PC-3 (cell line): ENCODE measurements around the gene YLPM1. TPM values are rescaled to one million over a fixed set of nuclear protein-coding genes. Genes with fewer than 3 reads are reported as not detected.

Source experiments
- ATAC-seq: fragments of 200-7000 bp; cut with Tn5 transposase; 2 replicates; pipeline ENCODE4 v1.9.1; 2020; ENCODE audit warnings: mild to moderate bottlenecking, moderate library complexity
- BruUV-seq: library from RNA; stranded (reverse); fragments of 400-500 nt; replicated peaks from 2 replicates; lab custom pipeline; 2021; lab: Mats Ljungman, UMichigan
- CTCF ChIA-PET: fragments of 300-600 bp; sonication (Branson Sonifier 250); formaldehyde crosslinking; loops from one replicate; lab custom pipeline; 2022; ENCODE audit warnings: antibody characterized with exemption; lab: Charles Lee
- POLR2A ChIA-PET: fragments of 300-600 bp; sonication (Branson Sonifier 250); formaldehyde crosslinking; loops from one replicate; lab custom pipeline; 2022; ENCODE audit warnings: antibody characterized with exemption; ENCODE audit not compliant: unreplicated experiment; lab: Charles Lee
- DNase-seq: peaks from one replicate; pipeline ENCODE4 v3.0.0-alpha.2; 2015
- H2AFZ ChIP-seq: fragments of 300-600 bp; sonication (generic); 2 replicates; pipeline ENCODE4 v1.6.0; 2016; ENCODE audit warnings: antibody characterized with exemption, low read length
- H3F3A ChIP-seq: fragments of 300-600 bp; sonication (generic); one replicate; pipeline ENCODE4 v1.6.0; 2017; ENCODE audit warnings: antibody characterized with exemption, low read length, control low read depth, mild to moderate bottlenecking; ENCODE audit not compliant: unreplicated experiment
- H3K27ac ChIP-seq: fragments of 300-600 bp; sonication (generic); 2 replicates; pipeline ENCODE4 v1.5.1; 2016; ENCODE audit warnings: mild to moderate bottlenecking, low read length
- H3K27me3 ChIP-seq: fragments of 300-600 bp; sonication (generic); 2 replicates; pipeline ENCODE4 v1.6.1; 2016; ENCODE audit warnings: low read length, mixed read lengths
- H3K36me3 ChIP-seq: fragments of 300-600 bp; sonication (generic); 2 replicates; pipeline ENCODE4 v1.6.1; 2016; ENCODE audit warnings: low read depth, mixed run types, low read length, mixed read lengths
- H3K4me1 ChIP-seq: fragments of 300-600 bp; sonication (generic); 2 replicates; pipeline ENCODE4 v1.5.1; 2016; ENCODE audit warnings: low read length; ENCODE audit not compliant: insufficient read depth
- H3K4me2 ChIP-seq: fragments of 300-600 bp; sonication (generic); 2 replicates; pipeline ENCODE4 v1.6.0; 2016; ENCODE audit warnings: low read length
- H3K4me3 ChIP-seq: fragments of 300-600 bp; sonication (generic); 2 replicates; pipeline ENCODE4 v1.5.1; 2016; ENCODE audit warnings: mild to moderate bottlenecking, low read length, mixed read lengths
- H3K79me2 ChIP-seq: fragments of 300-600 bp; sonication (generic); 2 replicates; pipeline ENCODE4 v1.6.1; 2017; ENCODE audit warnings: low read length, mixed read lengths
- H3K9ac ChIP-seq: fragments of 300-600 bp; sonication (generic); 2 replicates; pipeline ENCODE4 v1.6.0; 2016; ENCODE audit warnings: mild to moderate bottlenecking, low read length
- H3K9me2 ChIP-seq: fragments of 300-600 bp; sonication (generic); replicated peaks from 2 replicates; pipeline ENCODE4 v1.6.1; 2016; ENCODE audit warnings: mixed run types, low read length, mixed read lengths
- H3K9me3 ChIP-seq: fragments of 300-600 bp; sonication (generic); 2 replicates; pipeline ENCODE4 v1.6.1; 2016; ENCODE audit warnings: low read length, mixed read lengths
- H4K20me1 ChIP-seq: fragments of 300-600 bp; sonication (generic); 2 replicates; pipeline ENCODE4 v1.6.1; 2016; ENCODE audit warnings: low read length, mixed read lengths
- EZH2 ChIP-seq: fragments of 300-600 bp; sonication (generic); IDR thresholded peaks from one replicate; pipeline ENCODE4 v1.6.1; 2017; ENCODE audit warnings: antibody characterized with exemption, mild to moderate bottlenecking, low read length; ENCODE audit not compliant: unreplicated experiment
- EZH2phosphoT487 ChIP-seq: fragments of 300-600 bp; sonication (generic); IDR thresholded peaks from 2 replicates; pipeline ENCODE4 v1.6.1; 2018; ENCODE audit warnings: mild to moderate bottlenecking, antibody characterized with exemption, low read length, borderline replicate concordance
- intact Hi-C: fragments of 100-400 bp; cut with micrococcal nuclease; formaldehyde crosslinking; loops from 2 replicates; pipeline ENCODE4 v1.9.0; 2023
- total RNA-seq: library from RNA; depleted of rRNA; stranded (reverse); fragments of >200 nt; gene quantifications from 2 replicates; pipeline ENCODE4 v1.2.3, GENCODE V29; 2014
- TF ChIP-seq, protein P1 (sequence below): fragments of 300-600 bp; sonication (generic); conservative IDR thresholded peaks from 2 replicates; pipeline ENCODE4 v1.5.1; 2017; ENCODE audit warnings: antibody characterized with exemption, low read depth, mild to moderate bottlenecking, low read length

YLPM1 gene
- total RNA-seq, 1 experiment from 2014 or later, result 25.1 TPM

DNA sequence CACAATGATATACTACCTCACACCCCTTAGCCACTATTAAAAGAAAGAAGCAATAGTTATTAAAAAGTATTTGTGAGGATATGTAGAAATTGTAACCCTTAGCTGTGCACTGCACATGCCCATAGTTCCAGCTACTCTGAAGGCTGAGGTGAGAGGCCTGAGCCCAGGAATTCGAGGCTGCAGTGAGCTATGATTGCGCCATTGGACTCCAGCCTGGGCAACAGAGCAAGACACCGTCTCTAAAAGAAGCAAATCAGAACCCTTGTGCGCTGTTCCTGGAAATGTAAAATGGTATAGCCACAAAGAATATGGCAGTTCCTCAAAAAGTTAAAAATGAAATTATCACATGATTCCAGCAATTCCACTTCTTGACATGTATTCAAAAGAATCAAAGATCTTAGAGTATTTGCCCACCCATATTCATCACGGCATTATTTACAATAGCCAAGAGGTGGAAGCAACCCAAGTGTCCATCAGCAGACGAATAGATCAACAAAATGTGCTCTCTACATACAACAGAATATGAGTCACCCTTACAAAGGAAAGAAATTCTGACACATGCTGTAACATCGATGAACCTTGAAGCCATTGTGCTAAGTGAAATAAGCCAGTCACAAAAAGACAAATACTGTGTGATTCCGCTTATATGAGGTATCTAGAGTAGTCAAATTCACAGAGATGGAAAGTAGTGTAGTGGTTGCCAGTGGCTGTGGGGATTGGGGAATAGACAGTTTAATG, 23.7 kb upstream of the YLPM1 start:
- CTCF ChIA-PET, result no interaction called here

DNA sequence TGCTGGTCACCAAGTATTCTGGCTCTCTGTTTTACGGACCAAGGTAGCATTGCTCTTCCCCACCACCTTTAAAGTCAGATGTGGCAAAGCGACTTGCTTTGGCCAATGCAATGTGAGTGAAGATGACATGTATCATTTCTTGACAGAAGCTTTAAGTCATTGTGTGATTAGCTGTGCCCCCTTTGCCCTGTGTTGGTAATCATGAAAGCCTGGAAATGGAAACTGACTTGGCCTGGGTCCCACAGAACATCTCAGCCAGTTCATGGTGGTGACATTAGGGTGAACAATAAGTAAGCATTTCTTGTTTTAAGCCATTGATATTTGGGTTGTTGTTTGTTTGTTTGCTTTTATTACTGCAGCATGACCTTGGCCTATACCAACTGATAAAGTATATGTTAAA, 15.9 kb upstream of the YLPM1 start:
- Histone ChIP-seq H3K79me2 (no peaks in the 10 kb centered on the region), H3F3A (no peaks in the 10 kb centered on the region), H3K9me2 (no peaks in the 10 kb centered on the region), H3K4me2 (no peak overlapping the region), H3K27me3 (no peaks in the 10 kb centered on the region), H3K9ac (no peak overlapping the region), H3K27ac (no peak overlapping the region), H3K9me3 (no peaks in the 10 kb centered on the region), H4K20me1 (no peaks in the 10 kb centered on the region), H3K4me1 (no peaks in the 10 kb centered on the region), H2AFZ (no peak overlapping the region), H3K36me3 (no peaks in the 10 kb centered on the region), H3K4me3 (no peak overlapping the region)
- BruUV-seq, result no TSS peak
- CTCF ChIA-PET, result no interaction called here
- DNase-seq (no peak), ATAC-seq (no peak)
- no peak for TF ChIP-seq EZH2phosphoT487
- TF ChIP-seq EZH2, result no peak
- TF ChIP-seq, protein P1, sequence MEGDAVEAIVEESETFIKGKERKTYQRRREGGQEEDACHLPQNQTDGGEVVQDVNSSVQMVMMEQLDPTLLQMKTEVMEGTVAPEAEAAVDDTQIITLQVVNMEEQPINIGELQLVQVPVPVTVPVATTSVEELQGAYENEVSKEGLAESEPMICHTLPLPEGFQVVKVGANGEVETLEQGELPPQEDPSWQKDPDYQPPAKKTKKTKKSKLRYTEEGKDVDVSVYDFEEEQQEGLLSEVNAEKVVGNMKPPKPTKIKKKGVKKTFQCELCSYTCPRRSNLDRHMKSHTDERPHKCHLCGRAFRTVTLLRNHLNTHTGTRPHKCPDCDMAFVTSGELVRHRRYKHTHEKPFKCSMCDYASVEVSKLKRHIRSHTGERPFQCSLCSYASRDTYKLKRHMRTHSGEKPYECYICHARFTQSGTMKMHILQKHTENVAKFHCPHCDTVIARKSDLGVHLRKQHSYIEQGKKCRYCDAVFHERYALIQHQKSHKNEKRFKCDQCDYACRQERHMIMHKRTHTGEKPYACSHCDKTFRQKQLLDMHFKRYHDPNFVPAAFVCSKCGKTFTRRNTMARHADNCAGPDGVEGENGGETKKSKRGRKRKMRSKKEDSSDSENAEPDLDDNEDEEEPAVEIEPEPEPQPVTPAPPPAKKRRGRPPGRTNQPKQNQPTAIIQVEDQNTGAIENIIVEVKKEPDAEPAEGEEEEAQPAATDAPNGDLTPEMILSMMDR, result no peak
- intact Hi-C loops, result no loop called here
- POLR2A ChIA-PET, result no interaction called here

More for the DNA sequence above, 23.7 kb upstream of the YLPM1 start:
- intact Hi-C loops, result no loop called here
- BruUV-seq, result no TSS peak
- Histone ChIP-seq H3K27me3 (no peaks in the 10 kb centered on the region), H3K9ac (no peak overlapping the region), H3K4me1 (no peaks in the 10 kb centered on the region), H3K4me3 (no peak overlapping the region), H3K4me2 (no peak overlapping the region), H3K9me3 (no peaks in the 10 kb centered on the region), H3K9me2 (no peaks in the 10 kb centered on the region), H3K79me2 (no peaks in the 10 kb centered on the region), H3F3A (no peaks in the 10 kb centered on the region), H3K27ac (no peak overlapping the region), H3K36me3 (peaks cover 16% of the 10 kb centered on the region), H4K20me1 (no peaks in the 10 kb centered on the region), H2AFZ (no peak overlapping the region)
- no peak for ATAC-seq
- POLR2A ChIA-PET, result no interaction called here
- peak; percentile 34 for DNase-seq
- TF ChIP-seq EZH2phosphoT487, result no peak
- TF ChIP-seq, protein P1, result no peak
- TF ChIP-seq EZH2, result no peak

DNA sequence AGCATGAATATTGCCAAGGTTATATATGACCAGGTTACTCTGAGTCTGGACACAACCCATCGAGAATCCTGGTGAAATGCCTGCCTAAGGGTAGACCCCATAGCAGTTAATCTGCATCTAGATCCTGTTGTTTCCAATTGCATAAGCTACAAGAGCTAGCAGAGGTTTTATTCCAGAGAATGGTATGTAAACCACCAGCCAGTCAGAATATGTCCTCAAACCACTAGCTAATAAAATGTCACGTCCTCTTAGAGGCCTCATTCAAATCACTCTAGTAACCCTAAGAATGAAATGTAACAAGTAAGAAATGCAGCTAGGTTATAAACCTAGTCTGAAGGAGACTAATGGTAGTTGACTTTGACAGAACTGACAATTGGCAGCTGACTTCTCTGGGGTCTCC, 9.0 kb upstream of the YLPM1 start:
- DNase-seq (no peak), ATAC-seq (no peak)
- H3K9ac ChIP-seq, result no peak overlapping the region
- no peak overlapping the region for H3K4me2 ChIP-seq
- no peak overlapping the region for H3K4me3 ChIP-seq
- H3F3A ChIP-seq, result no peaks in the 10 kb centered on the region
- no peak overlapping the region for H3K27ac ChIP-seq
- H3K36me3 ChIP-seq, result no peaks in the 10 kb centered on the region
- ChIA-PET POLR2A (no interaction called here), CTCF (no interaction called here)
- no peaks in the 10 kb centered on the region for H3K27me3 ChIP-seq
- no TSS peak for BruUV-seq
- intact Hi-C loops, result no loop called here
- no peaks in the 10 kb centered on the region for H4K20me1 ChIP-seq
- TF ChIP-seq EZH2phosphoT487 (no peak), EZH2 (no peak)
- TF ChIP-seq, protein P1, result no peak
- no peaks in the 10 kb centered on the region for H3K9me2 ChIP-seq
- H3K4me1 ChIP-seq, result no peaks in the 10 kb centered on the region
- H3K79me2 ChIP-seq, result no peaks in the 10 kb centered on the region
- H2AFZ ChIP-seq, result no peak overlapping the region
- no peaks in the 10 kb centered on the region for H3K9me3 ChIP-seq
